Breast epithelium (tissue), 3 donors: ENCODE results near the gene ARID3A.
A peak's percentile ranks its signal among the peaks of the same experiment; 100 is the strongest.

Experiments used
- CTCF ChIP-seq, 3 donors: fragments of 450-650 bp; IDR thresholded peaks; one replicate each; pipeline ENCODE4 v1.5.1; 2016 to 2017; ENCODE audit warnings: antibody characterized with exemption in 3 of 3, mild to moderate bottlenecking in 3 of 3, moderate library complexity in 3 of 3
- POLR2A ChIP-seq: fragments of 450-650 bp; IDR thresholded peaks from one replicate; pipeline ENCODE4 v1.6.1; 2016; ENCODE audit warnings: antibody characterized with exemption, mild to moderate bottlenecking, moderate library complexity
- POLR2AphosphoS5 ChIP-seq, 3 donors: sonication (generic); formaldehyde crosslinking; IDR thresholded peaks; one replicate each; pipeline ENCODE4 v1.6.1; 2017; ENCODE audit warnings: antibody characterized with exemption in 3 of 3

DNA sequence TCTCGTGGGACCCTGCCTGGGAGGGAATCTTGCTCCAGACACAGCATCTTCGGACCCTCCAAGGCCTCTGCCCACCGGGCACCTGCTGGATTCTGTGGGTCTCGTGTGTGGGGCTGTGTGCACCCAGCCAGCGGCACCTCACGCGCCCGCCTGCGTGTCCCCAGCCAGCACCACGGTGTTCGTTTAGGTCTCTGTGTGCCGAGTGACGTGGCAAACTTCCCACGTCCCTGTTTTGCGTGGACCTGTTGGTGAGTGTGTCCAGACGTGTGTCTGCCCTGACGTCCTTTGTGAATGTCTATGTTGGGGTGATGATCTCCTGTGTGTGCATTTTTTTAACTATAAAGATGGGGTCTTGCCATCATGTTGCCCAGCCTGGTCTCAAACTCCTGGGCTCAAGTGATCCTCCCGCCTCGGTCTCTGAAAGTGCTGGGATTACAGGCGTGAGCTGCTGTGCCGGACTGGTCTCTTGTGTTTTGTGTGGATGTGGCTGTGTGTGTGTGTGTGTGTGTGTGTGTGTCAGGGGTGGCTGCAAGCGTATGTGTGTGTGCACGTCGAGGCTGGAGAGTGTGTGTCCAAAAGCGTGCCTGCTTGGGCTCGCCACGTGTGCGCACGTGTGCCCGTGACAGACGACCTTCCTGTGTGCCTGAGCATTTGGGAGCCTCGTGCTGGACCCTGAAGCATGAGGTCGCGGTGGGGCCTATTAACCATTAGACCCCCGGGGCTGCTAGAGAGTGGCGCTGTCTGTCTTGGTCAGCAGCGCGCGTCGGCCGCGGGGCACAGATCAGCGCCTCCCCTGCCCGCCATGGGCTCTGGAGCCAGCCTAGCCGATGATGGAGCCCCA, 15.7 kb downstream of the ARID3A start:
- no peak for TF ChIP-seq POLR2A
- no peak for TF ChIP-seq CTCF (IDR thresholded peaks at IDR 0.05)
- peak in 1 of 3 donors; percentile 12 for TF ChIP-seq POLR2AphosphoS5 (IDR thresholded peaks at IDR 0.05)
